Skeletal muscle tissue (tissue), 4 donors: ENCODE measurements around the gene EPB41L2. TPM values are rescaled to one million over a fixed set of nuclear protein-coding genes. Genes with fewer than 3 reads are reported as not detected.
"Not testable (repeated sequence)": the region's sequence is repeated elsewhere in the genome, so short reads cannot be mapped to it uniquely, and the experiment has no call there.

Source experiments
- H3K27ac ChIP-seq: one replicate; pipeline ENCODE4 v1.7.0; 2013; ENCODE audit warnings: mild to moderate bottlenecking, low read depth, low read length, inconsistent platforms
- H3K27me3 ChIP-seq, 3 donors: one replicate each; pipeline ENCODE4 v1.7.0; 2013; ENCODE audit warnings: low read length in 3 of 3; ENCODE audit not compliant: control insufficient read depth in 3 of 3, insufficient read depth in 3 of 3
- H3K36me3 ChIP-seq, 3 donors: one replicate each; pipeline ENCODE4 v1.7.0; 2013; ENCODE audit warnings: low read length in 3 of 3; ENCODE audit not compliant: control insufficient read depth in 3 of 3, insufficient read depth in 3 of 3
- H3K4me1 ChIP-seq, 3 donors: one replicate each; pipeline ENCODE4 v1.7.0; 2013; ENCODE audit warnings: low read length in 3 of 3, mild to moderate bottlenecking in 3 of 3; ENCODE audit not compliant: control insufficient read depth in 3 of 3, insufficient read depth in 3 of 3
- H3K4me3 ChIP-seq, 3 donors: one replicate each; pipeline ENCODE4 v1.7.0; 2013; ENCODE audit warnings: low read length in 3 of 3
- H3K9ac ChIP-seq, 3 donors: one replicate each; pipeline ENCODE4 v1.7.0; 2013; ENCODE audit warnings: low read length in 3 of 3, mild to moderate bottlenecking in 3 of 3, moderate library complexity in 2 of 3, low read depth in 1 of 3
- H3K9me3 ChIP-seq, 3 donors: one replicate each; pipeline ENCODE4 v1.7.0; 2013; ENCODE audit warnings: low read length in 3 of 3; ENCODE audit not compliant: control insufficient read depth in 3 of 3
- total RNA-seq: library from RNA; depleted of rRNA; stranded (reverse); fragments of >200 nt; gene quantifications from one replicate; pipeline ENCODE4 v1.2.3, GENCODE V29; 2014
- donor health status: Osteomylitis.

EPB41L2 gene
- 187 TPM for total RNA-seq

GRCh38 chr6:131063028-131063763, at the start of gene EPB41L2:
EPB41L2 (minus strand) TSS chr6:131063245; CDS start chr6:130956485, 106,760 bp downstream.
- H3K4me3 ChIP-seq, result peak within 1 kb of the TSS; percentile 72 to 88 (median 82)
- H3K27me3 ChIP-seq, result no peaks in the 10 kb centered on the region
- peaks cover 0 to 16% (median 12%) of the 10 kb centered on the region in 3 donors for H3K4me1 ChIP-seq
- no peaks in the 10 kb centered on the region for H3K9me3 ChIP-seq
- no peaks in the 10 kb centered on the region for H3K36me3 ChIP-seq
- H3K27ac ChIP-seq, result peak within 1 kb of the TSS; percentile 69
- H3K9ac ChIP-seq, result peak within 1 kb of the TSS; percentile 68 to 91 (median 80)

- Histone ChIP-seq H3K9ac (no peak overlapping the region), H3K4me3 (no peak overlapping the region), H3K4me1 (no peaks in the 10 kb centered on the region), H3K27ac (no peak overlapping the region), H3K27me3 (no peaks in the 10 kb centered on the region), H3K36me3 (no peaks in the 10 kb centered on the region), H3K9me3 (no peaks in the 10 kb centered on the region)
Observed at GRCh38 chr6:131112249-131112648, 49.2 kb upstream of the EPB41L2 start.

GRCh38 chr6:131107151-131107550, 44.1 kb upstream of the EPB41L2 start:
- Histone ChIP-seq H3K27ac (no peak overlapping the region), H3K4me1 (no peaks in the 10 kb centered on the region), H3K27me3 (no peaks in the 10 kb centered on the region), H3K4me3 (no peak overlapping the region), H3K9me3 (no peaks in the 10 kb centered on the region), H3K9ac (no peak overlapping the region), H3K36me3 (no peaks in the 10 kb centered on the region)

DNA sequence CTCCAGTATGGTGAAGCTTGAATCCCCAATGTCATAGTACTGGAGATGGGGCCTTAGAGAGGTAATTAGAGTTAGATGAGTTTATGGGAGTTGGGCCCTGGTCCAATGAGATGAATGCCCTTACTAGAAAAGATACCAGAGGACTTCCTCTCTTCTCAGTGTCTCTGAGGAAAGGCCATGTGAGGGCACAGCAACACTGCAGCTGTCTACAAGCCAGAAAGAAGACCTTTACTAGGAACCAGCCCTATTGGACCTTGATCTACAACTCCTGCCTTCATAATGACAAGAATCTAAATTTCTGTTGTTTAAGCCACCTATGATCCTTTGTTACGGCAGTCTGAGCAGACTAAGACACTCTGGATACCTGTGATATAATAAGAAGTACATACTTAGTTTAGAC, 40.9 kb upstream of the EPB41L2 start:
- H3K9me3 ChIP-seq, result no peaks in the 10 kb centered on the region
- no peaks in the 10 kb centered on the region for H3K4me1 ChIP-seq
- no peaks in the 10 kb centered on the region for H3K36me3 ChIP-seq
- no peak overlapping the region for H3K9ac ChIP-seq
- no peak overlapping the region for H3K4me3 ChIP-seq
- H3K27ac ChIP-seq, result no peak overlapping the region
- H3K27me3 ChIP-seq, result no peaks in the 10 kb centered on the region

GRCh38 chr6:131103296-131103695, 40.3 kb upstream of the EPB41L2 start:
- no peaks in the 10 kb centered on the region for H3K27me3 ChIP-seq
- no peak overlapping the region for H3K9ac ChIP-seq
- H3K36me3 ChIP-seq, result no peaks in the 10 kb centered on the region
- no peaks in the 10 kb centered on the region for H3K4me1 ChIP-seq
- no peak overlapping the region for H3K4me3 ChIP-seq
- no peaks in the 10 kb centered on the region for H3K9me3 ChIP-seq
- H3K27ac ChIP-seq, result no peak overlapping the region

DNA sequence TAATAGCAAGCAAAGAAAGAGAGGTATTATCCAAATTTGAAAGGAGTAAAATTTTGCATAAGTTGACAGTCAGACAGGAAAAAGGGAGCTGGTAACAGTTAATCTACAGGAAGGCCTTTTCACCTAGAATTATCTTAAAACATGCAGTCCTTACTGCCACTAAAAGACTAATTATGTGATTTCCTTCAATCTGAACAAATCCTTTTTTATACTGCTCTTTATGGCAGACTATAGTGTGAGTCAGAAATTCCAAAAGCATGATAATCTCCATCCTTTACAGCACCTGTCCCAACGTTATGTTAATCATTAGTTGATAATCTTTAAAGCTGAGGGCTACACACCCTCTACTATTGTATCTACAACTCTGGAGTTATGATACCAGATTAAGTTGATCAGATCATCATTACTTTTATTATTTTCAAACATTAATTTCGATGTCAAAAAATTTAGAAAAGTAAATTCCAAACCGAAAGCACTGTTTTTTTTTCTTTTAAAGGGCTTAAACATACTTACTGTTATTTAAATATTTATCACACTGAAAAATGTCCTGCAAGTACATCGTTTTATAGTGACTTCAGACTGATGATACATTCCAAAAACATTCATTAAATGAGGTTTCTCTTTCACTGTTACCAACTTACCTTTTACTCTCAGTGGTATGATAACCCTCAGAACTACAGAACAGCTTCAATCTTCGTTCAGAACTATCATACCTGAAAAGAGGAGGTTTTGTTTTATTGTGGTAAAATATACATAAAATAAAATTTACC, 39.1 kb upstream of the EPB41L2 start:
- Histone ChIP-seq H3K27me3 (no peaks in the 10 kb centered on the region), H3K27ac (no peak overlapping the region), H3K4me1 (no peaks in the 10 kb centered on the region), H3K9me3 (no peaks in the 10 kb centered on the region), H3K4me3 (no peak overlapping the region), H3K36me3 (no peaks in the 10 kb centered on the region), H3K9ac (no peak overlapping the region)

GRCh38 chr6:131096786-131097185, 33.7 kb upstream of the EPB41L2 start:
- Histone ChIP-seq H3K4me1 (no peaks in the 10 kb centered on the region), H3K27ac (no peak overlapping the region), H3K4me3 (no peak overlapping the region), H3K27me3 (no peaks in the 10 kb centered on the region), H3K36me3 (no peaks in the 10 kb centered on the region), H3K9ac (no peak overlapping the region), H3K9me3 (peaks cover 0 to 3% (median 0%) of the 10 kb centered on the region in 3 donors)

- no peak overlapping the region for H3K27ac ChIP-seq
- no peaks in the 10 kb centered on the region for H3K36me3 ChIP-seq
- no peak overlapping the region for H3K9ac ChIP-seq
- no peak overlapping the region for H3K4me3 ChIP-seq
- no peaks in the 10 kb centered on the region for H3K4me1 ChIP-seq
- H3K9me3 ChIP-seq, result peaks cover 0 to 3% (median 0%) of the 10 kb centered on the region in 3 donors
- H3K27me3 ChIP-seq, result no peaks in the 10 kb centered on the region
Observed at GRCh38 chr6:131093334-131093733, 30.3 kb upstream of the EPB41L2 start.

- not testable (repeated sequence) for H3K9ac ChIP-seq, H3K9me3 ChIP-seq
Observed at GRCh38 chr6:131091944-131092343, 28.9 kb upstream of the EPB41L2 start.

DNA sequence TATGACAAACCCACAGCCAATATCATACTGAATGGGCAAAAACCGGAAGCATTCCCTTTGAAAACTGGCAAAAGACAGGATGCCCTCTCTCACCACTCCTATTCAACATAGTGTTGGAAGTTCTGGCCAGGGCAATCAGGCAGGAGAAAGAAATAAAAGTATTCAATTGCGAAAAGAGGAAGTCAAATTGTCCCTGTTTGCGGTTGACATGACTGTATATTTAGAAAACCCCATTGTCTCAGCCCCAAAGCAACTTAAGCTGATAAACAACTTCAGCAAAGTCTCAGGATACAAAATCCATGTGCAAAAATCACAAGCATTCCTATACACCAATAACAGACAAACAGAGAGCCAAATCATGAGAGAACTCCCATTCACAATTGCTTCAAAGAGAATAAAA, 27.3 kb upstream of the EPB41L2 start:
- H3K9me3 ChIP-seq, result not testable (repeated sequence)

More at GRCh38 chr6:131091944-131092343, 28.9 kb upstream of the EPB41L2 start:
- H3K27ac ChIP-seq, H3K4me3 ChIP-seq, H3K4me1 ChIP-seq, H3K27me3 ChIP-seq, H3K36me3 ChIP-seq: not testable (repeated sequence)

More for the DNA sequence above, 27.3 kb upstream of the EPB41L2 start:
- H3K27me3 ChIP-seq, H3K9ac ChIP-seq, H3K27ac ChIP-seq, H3K4me3 ChIP-seq, H3K36me3 ChIP-seq, H3K4me1 ChIP-seq: not testable (repeated sequence)
